HS-5 (cell line): ENCODE measurements around the gene MPIG6B.

Experiments
- DNase-seq: peaks from one replicate; pipeline ENCODE4 v3.0.0-alpha.2; 2012; ENCODE audit warnings: low read depth

MPIG6B gene

GRCh38 chr6:31768363-31769257 is 45.4 kb downstream of the MPIG6B start:
- no peak for DNase-seq

- DNase-seq, result no peak
These were observed 46.7 kb downstream of the MPIG6B start for GRCh38 chr6:31769684-31770371.

GRCh38 chr6:31770860-31771259 is 47.7 kb downstream of the MPIG6B start:
- no peak for DNase-seq

- no peak for DNase-seq
These were observed 48.8 kb downstream of the MPIG6B start for GRCh38 chr6:31771992-31772358.

GRCh38 chr6:31775184-31775583 is 52.0 kb downstream of the MPIG6B start:
- DNase-seq, result no peak

GRCh38 chr6:31775633-31776484 is 52.7 kb downstream of the MPIG6B start:
- no peak for DNase-seq
